HG03095 (cell line): Measurements from ENCODE around the gene PRR35.

Source experiments
- ATAC-seq: cut with Tn5 transposase; IDR thresholded peaks from one replicate; pipeline ENCODE4 v1.9.1; 2021; ENCODE audit warnings: moderate library complexity; ENCODE audit not compliant: unreplicated experiment

The PRR35 gene

DNA sequence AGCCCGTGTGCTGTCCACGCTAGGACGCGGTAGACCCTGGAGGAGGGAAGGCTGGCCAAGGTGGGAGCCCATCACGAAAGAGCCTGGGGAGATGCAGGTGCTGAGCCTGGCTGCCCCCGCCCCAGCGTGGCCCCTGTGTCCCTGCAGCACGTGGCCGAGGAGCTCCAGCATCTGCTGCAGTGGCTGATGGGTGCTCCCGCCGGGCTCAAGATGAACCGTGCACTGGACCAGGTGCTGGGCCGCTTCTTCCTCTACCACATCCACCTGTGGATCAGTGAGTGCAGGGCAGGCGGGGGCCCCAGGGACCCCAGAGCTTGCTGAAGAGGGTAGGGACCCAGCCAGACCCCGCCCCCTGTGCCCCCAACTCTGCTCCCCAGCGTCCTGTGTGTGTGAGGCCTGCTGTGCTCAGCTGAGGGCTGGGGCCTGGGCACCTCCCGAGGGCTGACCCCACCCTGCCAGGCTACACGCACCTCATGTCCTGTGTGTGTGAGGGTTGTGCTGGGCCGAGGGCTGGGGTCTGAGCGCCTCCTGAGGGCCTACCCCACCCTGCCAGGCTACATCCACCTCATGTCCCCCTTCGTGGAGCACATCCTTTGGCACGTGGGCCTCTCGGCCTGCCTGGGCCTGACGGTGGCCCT is 18.2 kb downstream of the PRR35 start:
- ATAC-seq: no peak

DNA sequence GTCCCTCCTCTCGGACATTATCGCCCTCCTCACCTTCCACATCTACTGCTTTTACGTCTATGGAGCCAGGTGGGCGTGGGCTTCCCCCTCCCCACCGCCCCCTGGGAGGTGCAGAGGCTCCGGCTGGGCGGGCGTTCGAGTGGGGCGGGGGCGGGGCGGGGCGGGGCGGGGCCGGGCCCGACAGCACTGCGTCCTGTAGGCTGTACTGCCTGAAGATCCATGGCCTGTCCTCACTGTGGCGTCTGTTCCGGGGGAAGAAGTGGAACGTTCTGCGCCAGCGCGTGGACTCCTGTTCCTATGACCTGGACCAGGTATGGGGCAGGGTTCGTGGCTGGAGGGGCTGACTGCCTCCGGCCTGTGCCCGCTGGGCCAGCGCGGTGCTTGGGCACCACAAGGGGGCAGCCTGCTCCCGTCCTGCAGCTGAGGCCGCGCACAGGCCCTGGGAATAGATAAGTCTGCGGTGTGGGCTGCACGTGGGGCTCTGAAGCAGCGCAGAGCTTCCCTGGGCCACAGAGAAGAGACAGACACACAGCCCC is 18.7 kb downstream of the PRR35 start:
- ATAC-seq: no peak

DNA sequence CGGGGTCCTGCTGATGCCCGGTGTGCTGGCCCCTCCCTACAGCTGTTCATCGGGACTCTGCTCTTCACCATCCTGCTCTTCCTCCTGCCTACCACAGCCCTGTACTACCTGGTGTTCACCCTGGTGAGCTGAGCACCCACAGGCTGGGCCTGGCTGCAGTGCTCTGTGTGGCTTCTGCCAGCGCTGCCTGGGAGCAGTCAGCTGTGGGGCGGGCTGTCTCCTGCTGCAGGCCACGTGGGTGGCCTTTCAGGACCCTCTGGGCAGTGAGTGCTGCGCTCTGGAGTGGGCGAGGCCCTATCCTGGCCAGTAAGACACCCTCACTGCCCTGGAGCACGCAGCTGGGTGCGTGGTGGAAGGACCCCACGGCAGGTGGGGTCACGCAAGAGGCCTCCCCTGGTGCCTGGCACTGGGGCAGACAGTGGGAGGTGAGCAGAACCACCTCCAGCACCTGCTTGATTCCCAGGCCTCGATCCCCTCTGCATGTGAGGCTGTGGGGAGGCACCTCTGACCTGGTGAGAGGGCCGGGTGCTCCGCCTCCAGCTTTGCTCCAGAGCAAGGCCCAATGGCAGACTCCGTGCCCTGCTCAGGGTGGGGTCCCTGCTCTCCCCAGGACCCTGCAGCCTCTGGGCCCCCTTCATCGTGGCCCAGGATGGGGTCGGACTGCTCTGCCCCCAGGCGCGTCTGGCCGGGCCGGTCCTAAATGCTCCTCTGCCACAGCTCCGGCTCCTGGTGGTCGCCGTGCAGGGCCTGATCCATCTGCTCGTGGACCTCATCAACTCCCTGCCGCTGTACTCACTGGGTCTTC is 20.1 kb downstream of the PRR35 start:
- no peak for ATAC-seq

DNA sequence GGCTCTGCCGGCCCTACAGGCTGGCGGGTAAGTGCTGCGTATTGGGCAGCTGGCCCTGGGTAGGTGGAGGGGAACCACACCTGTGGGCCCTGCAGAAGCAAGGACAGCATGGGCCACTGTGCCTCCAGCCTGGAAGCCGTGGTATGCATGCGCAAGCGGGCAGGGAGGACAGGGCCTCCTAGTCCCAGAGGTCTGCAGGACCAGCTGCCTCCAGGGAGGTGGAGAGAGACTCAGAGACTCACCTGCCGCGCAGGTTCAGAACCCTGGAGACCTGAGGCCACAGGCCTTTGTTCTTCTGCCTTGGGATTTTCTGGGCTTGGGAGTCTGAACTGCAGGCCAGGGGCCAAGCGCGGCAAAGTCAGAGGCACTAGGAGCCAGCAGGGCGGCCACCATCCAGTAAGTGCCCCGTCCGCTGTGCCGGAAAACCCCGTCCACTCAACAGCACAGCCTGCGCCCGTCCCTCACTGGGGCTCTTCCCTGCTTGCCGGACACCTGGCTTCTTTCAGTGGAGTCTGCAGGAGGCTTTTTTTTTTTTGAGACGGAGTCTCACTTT is 20.8 kb downstream of the PRR35 start:
- no peak for ATAC-seq

DNA sequence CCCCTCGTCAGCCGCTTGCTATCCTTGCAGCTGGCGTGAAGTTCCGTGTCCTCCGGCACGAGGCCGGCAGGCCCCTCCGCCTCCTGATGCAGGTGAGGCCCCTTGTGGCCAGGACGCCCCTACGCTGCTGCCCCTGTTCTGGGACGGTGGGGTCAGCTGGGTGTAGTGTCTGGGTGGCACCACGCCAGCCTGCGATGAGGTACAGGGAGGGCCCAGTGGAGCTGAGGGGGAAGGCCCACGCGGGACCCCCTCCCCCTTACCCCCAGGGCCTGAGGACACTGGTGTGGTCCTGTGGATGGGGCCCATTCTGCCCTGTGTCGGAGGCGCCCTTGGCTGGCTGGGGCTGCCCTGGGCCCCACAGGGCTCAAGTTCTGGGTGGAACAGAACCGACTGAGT is 22.0 kb downstream of the PRR35 start:
- ATAC-seq: no peak

DNA sequence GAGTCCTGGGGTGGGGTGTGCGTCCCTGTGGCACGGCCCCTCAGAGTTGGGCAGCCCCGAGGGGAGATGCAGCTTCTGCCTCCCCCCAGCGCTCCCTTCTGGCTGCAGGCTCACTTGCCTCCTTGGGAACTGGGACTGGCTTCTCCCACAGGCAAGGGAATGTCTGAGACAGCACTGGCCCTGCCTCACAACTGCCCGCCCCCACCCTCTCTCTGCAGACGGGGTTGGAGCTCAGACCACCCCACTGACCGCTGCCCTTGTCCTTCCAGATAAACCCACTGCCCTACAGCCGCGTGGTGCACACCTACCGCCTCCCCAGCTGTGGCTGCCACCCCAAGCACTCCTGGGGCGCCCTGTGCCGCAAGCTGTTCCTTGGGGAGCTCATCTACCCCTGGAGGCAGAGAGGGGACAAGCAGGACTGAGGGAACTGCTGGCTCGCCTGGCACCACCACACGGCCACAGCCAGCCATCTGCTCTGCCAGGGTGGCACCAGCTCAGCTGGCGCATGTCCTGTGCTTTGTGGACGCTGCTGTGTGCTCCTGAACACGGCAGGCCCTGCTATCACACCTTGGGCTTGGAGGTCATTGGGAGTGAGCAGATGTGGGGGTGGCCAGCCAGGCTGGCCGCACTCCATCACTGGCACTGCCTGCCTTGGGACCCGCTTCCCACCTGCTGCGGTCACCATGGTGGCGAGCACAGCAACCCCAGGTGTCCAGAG is 22.6 kb downstream of the PRR35 start:
- ATAC-seq: no peak

DNA sequence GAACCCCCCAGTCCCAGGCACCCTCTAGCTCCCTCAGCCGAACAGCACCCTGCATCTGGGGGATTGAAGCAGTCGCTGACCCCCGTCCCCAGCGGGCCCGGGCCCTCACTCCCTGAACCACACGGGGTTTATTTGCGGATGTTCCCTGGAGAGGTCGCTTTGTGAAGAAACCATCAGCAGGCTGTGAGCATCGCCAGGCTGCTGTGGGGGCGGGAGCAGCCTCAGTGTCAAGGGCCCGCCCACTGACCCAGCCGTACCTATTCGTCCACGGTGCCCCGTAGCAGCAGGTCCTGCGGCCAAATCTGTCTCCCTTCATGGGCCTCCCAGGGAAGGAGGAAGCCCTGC is 23.2 kb downstream of the PRR35 start:
- no peak for ATAC-seq

DNA sequence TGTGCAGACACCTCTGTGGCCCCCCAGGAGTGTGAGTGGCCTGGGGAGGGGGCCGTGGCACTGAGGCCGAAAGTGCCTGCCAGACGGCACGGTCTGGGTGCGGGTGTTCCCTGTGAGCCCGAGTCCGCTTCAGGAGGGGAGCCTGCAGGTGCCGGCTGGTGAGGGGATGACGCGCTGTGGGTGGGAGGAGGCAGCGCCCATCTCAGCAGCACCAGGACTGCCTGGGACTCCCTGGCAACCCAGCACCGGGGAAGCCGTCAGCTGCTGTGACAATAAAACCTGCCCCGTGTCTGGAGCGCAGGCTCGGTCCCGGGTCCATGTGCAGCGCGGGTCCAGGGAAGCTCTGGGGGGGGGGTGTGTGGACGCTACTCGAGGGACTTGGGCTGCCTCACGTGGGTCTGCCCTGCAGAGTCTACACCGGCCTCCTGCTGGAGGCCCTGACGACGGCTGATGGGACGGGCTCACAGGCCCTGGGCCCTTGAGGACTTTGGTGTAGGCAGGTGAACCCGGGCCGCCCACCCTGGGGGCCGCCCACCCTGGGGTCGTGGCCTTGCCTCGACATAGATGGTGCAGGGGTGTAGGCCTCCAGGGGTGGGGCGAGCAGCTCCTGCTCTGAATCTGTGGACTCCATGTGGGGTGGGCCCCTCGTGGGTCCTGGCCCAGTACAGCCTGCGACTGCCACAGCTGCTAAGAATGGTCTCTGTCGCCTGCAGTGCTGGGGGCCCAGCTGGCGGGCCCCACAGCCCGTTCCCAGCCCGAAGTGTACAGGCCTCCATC is 23.8 kb downstream of the PRR35 start:
- no peak for ATAC-seq

DNA sequence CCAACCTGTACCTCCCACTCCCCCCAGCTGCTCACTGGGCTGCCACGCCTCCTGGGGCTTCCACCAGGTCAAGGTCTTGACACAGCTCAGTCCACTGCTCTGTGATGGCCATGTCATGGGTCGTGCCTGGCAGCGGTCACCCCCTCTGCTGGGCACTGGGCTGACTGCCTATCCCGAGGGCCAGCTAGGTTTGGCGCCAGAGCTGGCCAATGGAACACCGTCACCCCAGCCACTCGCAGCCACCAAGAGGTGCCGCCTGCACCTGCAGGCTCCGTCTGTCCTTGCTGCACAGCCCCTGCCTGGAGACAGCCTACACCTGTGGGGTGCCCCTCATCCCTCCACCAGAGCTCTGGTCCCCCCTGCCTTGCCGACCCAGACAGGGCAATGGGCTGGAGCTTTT is 25.2 kb downstream of the PRR35 start:
- ATAC-seq: no peak

DNA sequence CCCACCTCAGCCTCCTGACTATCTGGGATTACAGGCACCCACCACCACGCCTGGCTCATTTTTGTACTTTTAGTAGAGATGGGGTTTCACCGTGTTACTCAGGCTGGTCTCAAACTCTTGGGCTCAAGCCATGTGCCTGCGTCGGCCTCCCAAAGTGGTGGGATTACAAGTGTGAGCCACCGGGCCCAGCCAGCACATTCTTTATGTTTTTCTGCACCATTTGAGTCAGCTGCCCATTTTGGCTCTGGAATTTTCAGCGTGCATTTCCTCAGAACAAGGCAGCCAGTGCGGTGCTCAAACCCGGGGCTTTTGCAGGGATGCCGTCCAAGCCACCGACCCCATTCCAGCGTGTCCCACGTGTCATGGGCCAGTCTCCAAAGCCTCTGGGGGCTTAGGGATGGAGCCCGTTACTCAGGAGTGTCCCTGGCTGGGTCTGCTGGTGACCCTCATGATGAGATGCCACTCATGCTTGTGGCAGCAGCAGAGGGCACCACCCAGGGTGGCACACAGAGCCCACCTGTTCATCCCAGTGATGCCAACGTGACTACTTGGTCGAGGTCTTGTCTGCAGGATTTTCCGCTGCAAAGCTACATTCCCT is 26.0 kb downstream of the PRR35 start:
- ATAC-seq: no peak

DNA sequence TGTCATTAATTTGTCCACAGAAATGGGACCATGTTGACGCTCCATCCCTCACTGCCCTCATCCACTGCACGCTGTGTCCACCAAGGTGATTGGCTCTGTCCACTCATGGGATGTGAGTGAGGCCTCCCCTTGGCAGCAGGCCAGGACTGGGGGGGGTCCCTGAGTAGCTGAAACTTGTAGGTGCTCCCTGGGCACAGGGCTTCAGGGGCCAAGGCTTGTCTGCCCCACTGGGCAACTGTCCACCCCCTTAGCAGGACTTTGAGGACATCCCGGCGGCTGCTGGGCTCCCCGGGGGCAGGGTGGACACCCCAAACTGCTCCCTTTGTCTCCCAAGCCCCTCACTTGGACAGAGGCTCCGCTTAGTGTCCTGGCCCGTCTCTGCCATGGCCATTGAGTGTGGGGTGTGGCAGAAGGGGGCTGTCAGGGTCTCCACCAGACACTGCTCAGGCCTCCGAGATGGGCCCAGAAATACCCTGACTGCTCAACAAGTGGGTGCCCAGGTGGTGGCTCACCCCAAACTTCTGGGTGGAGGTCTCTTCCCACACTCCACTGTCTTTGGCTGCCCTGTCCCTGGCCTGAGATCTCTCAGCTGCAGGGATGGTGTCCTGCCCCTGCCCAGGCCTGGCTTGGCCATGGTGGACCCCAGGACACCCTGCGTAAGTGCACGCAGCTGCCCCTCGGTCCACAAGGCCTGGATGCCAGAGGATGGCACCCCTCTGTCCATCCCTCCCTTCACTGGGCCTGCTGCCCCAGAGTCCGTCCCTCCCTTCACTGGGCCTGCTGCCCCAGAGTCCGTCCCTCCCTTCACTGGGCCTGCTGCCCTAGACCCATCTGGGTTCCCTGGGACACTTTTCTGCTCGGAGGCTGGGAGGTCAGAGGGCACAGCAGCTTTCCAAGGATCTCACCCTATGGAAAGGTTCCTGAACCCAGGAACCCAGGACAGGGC is 26.7 kb downstream of the PRR35 start:
- no peak for ATAC-seq

DNA sequence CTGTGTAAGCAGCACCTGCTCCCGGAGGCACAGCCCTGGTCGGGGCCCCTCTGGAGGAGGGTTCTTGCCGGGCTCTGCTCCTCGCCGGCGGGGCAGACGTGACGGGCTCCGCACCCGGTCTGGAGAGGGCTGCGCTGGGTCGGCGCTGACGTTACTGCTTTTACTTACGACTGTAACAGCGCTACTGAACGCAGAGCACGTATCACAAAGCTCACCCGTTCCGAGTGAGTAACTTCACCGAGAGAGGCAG is 28.4 kb downstream of the PRR35 start:
- ATAC-seq: peak; percentile 4

DNA sequence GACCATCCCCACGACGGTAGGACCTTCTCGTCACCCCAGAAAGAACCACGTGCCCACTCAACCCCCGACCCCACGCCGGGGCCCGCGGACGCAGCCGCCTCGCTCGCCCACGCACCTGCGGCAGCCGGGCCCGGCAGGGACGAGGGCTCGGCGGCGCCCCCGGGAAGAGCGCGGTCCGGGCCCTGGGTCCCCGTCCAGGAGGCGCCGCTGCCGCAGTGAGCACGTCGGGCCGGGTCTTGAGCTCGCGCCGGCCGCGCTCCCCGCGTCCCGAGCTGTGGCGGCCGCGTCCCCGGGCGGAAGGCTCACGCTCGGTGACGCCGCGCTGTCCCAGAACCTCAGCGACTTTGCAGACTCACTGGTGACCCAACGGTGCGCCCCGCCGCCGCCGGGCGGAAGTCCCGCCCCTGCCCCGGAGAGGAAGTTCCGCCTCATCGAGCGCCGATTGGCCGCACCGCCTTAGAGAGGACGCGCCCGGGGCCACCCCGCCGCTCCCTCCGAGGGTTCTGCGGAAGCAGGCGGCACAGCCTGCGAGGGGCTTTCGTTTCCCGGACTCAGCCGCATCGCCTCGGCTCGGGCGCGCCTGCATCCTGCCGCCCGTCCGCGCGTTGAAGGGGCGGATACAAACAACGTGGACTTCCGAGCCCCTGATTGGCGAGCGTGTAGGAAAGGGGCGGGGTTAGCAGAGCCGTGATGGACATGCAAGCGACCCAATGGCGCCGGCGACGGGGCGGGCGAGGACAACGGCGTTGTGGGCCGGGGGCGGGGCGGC is 28.9 kb downstream of the PRR35 start:
- peak; percentile 63 for ATAC-seq

DNA sequence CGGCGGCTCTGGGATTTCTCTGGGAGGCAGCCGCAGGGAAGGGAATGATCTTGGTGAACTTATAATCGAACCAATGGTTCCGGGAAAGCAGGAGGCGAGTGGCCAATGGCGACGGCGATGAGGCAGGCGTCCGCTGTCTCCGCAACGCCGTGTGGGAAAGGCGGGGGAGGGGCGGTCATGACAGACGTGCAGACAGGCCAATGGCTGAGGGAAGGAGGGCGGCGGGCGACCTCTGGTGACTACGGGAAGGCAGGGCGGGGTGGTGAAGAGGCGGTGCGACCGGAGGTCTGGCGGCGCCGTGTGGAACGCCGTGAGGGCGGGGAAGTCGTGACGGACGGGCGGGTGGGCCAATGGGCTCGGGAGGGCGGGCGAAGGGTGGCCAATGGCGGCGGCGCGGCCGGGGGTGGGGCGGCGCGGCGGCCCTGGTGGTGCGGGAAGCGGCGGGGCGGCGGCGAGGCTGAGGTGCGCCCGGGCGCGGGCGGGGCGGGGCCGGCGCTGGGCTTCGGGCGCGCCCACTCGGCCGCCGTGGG is 29.5 kb downstream of the PRR35 start, which contains the start of gene RAB40C:
Gene RAB40C, plus strand, starts transcription at position 409 of the 530 bp plus-strand sequence. CDS start 226 bp downstream, outside the sequence.
- ATAC-seq: peak; percentile 71

DNA sequence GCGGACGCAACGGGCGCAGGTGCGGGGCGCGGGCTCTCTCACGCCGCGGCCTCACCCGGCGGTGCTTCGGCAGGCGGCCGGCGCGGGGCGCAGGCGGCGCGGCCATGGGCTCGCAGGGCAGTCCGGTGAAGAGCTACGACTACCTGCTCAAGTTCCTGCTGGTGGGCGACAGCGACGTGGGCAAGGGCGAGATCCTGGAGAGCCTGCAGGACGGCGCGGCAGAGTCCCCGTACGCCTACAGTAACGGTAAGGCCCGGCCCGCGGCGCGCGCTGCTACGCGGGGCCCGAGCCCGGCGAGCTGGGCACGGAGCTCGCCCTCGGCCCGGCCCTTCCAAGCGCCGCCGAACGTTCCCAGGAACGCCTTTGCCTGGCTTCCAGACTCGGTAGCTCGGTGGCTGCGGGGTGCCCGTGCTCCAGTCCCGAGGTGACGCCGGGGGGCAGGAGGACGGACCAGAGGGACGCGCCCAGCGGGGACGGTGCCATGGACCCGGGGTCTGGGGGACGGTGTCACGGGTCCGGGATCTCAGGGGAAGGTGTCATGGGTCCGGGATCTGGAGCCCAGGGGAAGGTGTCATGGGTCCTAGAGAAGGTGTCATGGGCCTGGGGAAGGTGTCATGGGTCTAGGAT is 30.1 kb downstream of the PRR35 start:
- ATAC-seq: no peak

DNA sequence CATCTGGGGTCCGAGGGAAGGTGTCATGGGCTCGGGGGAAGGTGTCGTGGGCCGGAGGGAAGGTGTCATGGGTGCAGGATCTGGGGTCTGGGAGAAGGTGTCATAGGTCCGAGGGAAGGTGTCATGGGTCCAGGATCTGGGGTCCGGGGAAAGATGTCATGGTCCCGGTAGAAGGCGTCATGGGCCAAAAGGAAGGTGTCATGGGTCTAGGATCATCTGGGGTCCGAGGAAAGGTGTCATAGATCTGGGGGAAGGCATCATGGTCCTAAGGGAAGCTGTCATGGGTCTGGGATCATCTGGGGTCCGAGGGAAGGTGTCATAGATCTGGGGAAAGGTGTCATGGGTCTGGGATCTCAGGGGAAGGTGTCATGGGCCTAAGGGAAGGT is 30.6 kb downstream of the PRR35 start:
- ATAC-seq: no peak

DNA sequence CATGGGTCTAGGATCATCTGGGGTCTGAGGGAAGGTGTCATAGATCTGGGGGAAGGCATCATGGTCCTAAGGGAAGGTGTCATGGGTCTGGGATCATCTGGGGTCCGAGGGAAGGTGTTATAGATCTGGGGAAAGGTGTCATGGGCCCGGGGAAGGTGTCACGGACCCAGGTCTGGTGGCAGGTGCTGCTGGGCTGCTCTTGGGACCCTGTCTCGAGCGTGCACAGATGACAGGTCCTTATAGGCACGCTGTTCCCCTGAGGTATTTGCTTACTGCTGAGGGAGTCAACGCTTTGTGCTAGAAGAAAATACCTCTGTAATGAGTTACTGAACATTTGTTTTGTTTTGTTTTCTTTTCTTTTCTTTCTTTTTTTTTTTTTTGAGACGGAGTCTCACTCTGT is 31.0 kb downstream of the PRR35 start:
- no peak for ATAC-seq

DNA sequence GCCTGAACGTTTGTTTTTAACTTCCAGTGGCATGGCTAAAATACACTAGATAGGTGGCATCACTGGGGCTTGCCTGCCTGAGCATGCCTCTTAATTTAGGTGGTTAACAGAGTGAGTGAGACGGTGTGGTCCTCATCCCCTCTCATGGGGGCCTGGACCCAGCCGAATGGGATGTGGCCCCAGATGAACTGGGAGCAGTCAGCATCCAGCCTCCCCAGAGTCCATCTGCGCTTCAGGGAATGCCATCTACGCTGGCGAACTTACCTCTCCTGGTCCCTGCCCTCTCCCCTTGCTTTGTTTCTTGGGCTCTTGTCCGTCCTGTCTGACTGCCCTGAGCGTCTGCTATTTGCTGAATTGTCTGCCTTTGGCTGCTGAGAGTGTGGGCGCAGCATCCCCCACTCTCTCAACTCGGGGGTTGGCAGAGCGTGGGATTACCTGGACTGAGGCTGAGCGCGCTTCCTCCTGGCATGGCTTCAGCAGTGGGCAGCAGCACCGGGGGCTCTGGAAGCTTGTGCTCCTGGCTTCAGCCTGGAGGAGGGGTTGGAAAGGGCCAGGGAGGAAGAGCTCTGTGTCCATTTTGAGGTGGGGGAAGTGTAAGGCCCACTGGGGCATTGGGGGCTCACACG is 31.8 kb downstream of the PRR35 start:
- ATAC-seq: no peak
